ENCODE data around the gene PREB.

Gene PREB

DNA sequence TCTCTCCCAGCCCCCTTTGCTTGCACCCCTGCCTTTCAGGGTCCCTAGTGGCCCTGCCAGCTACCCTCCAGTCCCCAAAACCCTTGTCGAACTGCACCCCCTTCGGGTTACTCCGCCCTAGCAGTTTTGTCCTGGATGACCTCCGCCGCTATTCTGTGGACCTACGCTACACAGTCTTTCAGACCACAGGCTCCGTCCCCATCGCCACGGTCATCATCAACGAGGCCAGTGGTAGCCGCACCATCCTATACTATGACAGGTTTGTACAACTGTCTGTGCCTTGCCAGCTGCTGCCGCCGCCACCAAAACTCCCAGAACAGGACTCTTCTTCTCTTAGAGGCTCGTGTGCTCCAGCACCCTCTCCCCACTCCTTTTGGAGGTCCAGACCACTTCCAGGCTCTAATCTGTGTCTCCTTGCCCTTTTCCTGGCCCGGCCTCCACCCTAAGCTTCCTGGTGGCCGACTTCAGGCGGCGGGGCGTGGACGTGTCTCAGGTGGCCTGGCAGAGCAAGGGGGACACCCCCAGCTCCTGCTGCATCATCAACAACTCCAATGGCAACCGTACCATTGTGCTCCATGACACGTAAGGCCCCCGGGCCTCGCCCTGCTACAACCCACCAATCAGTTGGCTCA, 40.0 kb downstream of the PREB start:
- no peak for DNase-seq (ENCODE audit: extremely low spot score)
- ChIA-PET POLR2A (no interaction called here), CTCF (interaction anchor here (1.2 to 10.8 kb wide), 7 partner anchors 10 to 210 kb away, joined by 3 to 136 read pairs (median 8); partner anchors contain the start of genes KHK and TRIM54)
- TF ChIP-seq, protein P1, sequence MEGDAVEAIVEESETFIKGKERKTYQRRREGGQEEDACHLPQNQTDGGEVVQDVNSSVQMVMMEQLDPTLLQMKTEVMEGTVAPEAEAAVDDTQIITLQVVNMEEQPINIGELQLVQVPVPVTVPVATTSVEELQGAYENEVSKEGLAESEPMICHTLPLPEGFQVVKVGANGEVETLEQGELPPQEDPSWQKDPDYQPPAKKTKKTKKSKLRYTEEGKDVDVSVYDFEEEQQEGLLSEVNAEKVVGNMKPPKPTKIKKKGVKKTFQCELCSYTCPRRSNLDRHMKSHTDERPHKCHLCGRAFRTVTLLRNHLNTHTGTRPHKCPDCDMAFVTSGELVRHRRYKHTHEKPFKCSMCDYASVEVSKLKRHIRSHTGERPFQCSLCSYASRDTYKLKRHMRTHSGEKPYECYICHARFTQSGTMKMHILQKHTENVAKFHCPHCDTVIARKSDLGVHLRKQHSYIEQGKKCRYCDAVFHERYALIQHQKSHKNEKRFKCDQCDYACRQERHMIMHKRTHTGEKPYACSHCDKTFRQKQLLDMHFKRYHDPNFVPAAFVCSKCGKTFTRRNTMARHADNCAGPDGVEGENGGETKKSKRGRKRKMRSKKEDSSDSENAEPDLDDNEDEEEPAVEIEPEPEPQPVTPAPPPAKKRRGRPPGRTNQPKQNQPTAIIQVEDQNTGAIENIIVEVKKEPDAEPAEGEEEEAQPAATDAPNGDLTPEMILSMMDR (IDR thresholded peaks at IDR 0.05; ENCODE audit: control extremely low read depth, extremely low read depth, low read depth, missing control alignments): no peak

DNA sequence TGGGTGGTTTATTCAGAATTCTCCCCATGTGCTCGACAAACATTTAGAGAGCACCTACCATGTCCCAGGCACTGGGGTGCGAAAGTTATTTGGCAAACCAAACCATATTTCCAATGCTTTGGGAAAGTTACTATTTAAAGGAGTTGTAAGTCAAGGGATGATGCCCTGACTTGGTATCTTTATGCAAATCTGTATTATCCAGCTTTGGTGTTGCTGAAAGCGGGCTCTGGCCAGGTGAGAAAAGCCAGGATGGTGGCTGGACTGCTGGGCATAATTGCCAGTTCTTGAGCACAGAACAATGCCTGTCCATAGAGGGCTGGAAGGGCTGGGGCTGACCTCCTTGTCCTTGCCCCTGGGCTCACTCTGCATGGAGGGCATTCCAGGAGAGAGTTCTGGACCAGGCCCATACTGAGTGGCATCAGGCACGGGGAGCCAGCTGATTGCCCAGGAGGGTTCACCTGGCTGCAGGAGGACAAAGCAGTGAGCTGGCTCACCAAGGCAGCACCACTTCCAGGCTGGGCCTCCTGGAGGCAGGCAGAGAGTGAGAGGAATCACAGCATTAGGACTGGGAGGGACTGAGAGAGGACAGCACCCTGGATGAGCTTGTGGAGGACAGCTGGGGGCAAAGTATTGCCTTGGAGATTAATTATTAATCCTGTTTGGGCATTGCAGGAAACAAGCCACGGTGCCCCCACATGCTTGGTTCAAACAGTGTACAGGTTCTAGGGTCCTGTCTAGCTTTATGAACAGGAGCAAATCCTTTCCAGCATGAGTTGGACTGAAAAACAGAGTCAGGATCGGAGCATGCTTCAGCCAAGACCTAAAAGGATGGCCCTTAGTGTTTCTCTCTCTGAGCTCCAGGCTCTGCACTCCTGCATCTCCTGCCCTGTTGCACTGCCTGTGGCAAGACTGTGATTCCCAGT, 40.7 kb downstream of the PREB start:
- ChIA-PET CTCF (interaction anchor here (1.4 to 10.8 kb wide), 7 partner anchors 9 to 590 kb away, joined by 3 to 105 read pairs (median 6); partner anchors contain the start of gene KHK), POLR2A (no interaction called here)
- no peak for DNase-seq (ENCODE audit: extremely low spot score)
- TF ChIP-seq, protein P1 (IDR thresholded peaks at IDR 0.05; ENCODE audit: control extremely low read depth, extremely low read depth, low read depth, missing control alignments): no peak

GRCh38 chr2:27092696-27093429, 41.6 kb downstream of the PREB start:
- DNase-seq (ENCODE audit: extremely low spot score): no peak
- POLR2A ChIA-PET: no interaction called here
- TF ChIP-seq, protein P1 (IDR thresholded peaks at IDR 0.05; ENCODE audit: control extremely low read depth, extremely low read depth, low read depth, missing control alignments): no peak
- CTCF ChIA-PET: interaction anchor here (1.4 to 10.8 kb wide), 7 partner anchors 8 to 590 kb away, joined by 3 to 105 read pairs (median 6); partner anchors contain the start of gene KHK

GRCh38 chr2:27091746-27092695, 42.4 kb downstream of the PREB start:
- DNase-seq (ENCODE audit: extremely low spot score): no peak
- ChIA-PET CTCF (interaction anchor here (1.5 to 10.8 kb wide), 6 partner anchors 7 to 591 kb away, joined by 3 to 105 read pairs (median 6); partner anchors contain the start of gene KHK), POLR2A (no interaction called here)
- TF ChIP-seq, protein P1 (IDR thresholded peaks at IDR 0.05; ENCODE audit: control extremely low read depth, extremely low read depth, low read depth, missing control alignments): no peak

- DNase-seq (ENCODE audit: extremely low spot score): no peak
- TF ChIP-seq, protein P1 (IDR thresholded peaks at IDR 0.05; ENCODE audit: control extremely low read depth, extremely low read depth, low read depth, missing control alignments): no peak
- ChIA-PET POLR2A (no interaction called here), CTCF (interaction anchor here (1.0 to 9.6 kb wide), 9 partner anchors 8 to 128 kb away, joined by 3 to 105 read pairs (median 5); partner anchors contain the start of gene OST4)
Observed at GRCh38 chr2:27089111-27089954, 45.1 kb downstream of the PREB start.
